GM23338 (cell line): ENCODE results near the gene C1QTNF7. TPM values are rescaled to one million over a fixed set of nuclear protein-coding genes. Genes with fewer than 3 reads are reported as not detected.
A peak's percentile ranks its signal among the peaks of the same experiment; 100 is the strongest.

Experiments used
- ATAC-seq: fragments of 200-7000 bp; cut with Tn5 transposase; 3 replicates; pipeline ENCODE4 v1.9.1; 2020
- DNase-seq: peaks from one replicate; pipeline ENCODE4 v3.0.0-alpha.2; 2015; ENCODE audit warnings: low spot score
- H2AFZ ChIP-seq: fragments of 200-600 bp; sonication (generic); 2 replicates; pipeline ENCODE4 v1.8.0; 2016; ENCODE audit warnings: antibody characterized with exemption, mild to moderate bottlenecking, moderate library complexity
- H3F3A ChIP-seq: fragments of 200-600 bp; sonication (generic); replicated peaks from 2 replicates; pipeline ENCODE4 v1.8.0; 2017; ENCODE audit warnings: antibody characterized with exemption, mixed run types, low read depth
- H3K27ac ChIP-seq: fragments of 200-600 bp; sonication (generic); 2 replicates; pipeline ENCODE4 v1.6.1; 2016; ENCODE audit warnings: low read depth
- H3K27me3 ChIP-seq: fragments of 200-600 bp; sonication (generic); 2 replicates; pipeline ENCODE4 v1.8.0; 2016; ENCODE audit warnings: mild to moderate bottlenecking, mixed run types, moderate library complexity; ENCODE audit not compliant: insufficient read depth
- H3K36me3 ChIP-seq: fragments of 200-600 bp; sonication (generic); 2 replicates; pipeline ENCODE4 v1.8.0; 2016; ENCODE audit warnings: mild to moderate bottlenecking; ENCODE audit not compliant: insufficient read depth
- H3K4me1 ChIP-seq: fragments of 200-600 bp; sonication (generic); 2 replicates; pipeline ENCODE4 v1.8.0; 2016; ENCODE audit warnings: mild to moderate bottlenecking, moderate library complexity; ENCODE audit not compliant: insufficient read depth
- H3K4me2 ChIP-seq: fragments of 200-600 bp; sonication (generic); 2 replicates; pipeline ENCODE4 v1.7.1; 2017; ENCODE audit warnings: mixed run types
- H3K4me3 ChIP-seq: fragments of 200-600 bp; sonication (generic); 2 replicates; pipeline ENCODE4 v1.6.1; 2016; ENCODE audit warnings: mixed run types
- H3K79me2 ChIP-seq: fragments of 200-600 bp; sonication (generic); replicated peaks from 2 replicates; pipeline ENCODE4 v1.8.0; 2017; ENCODE audit warnings: mild to moderate bottlenecking; ENCODE audit not compliant: insufficient read depth
- H3K9me2 ChIP-seq: fragments of 200-600 bp; sonication (generic); 2 replicates; pipeline ENCODE4 v1.8.0; 2017; ENCODE audit not compliant: insufficient read depth
- H4K20me1 ChIP-seq: fragments of 200-600 bp; sonication (generic); replicated peaks from 2 replicates; pipeline ENCODE4 v1.8.0; 2017; ENCODE audit warnings: mild to moderate bottlenecking; ENCODE audit not compliant: insufficient read depth
- H3K27ac Mint-ChIP-seq: 2 replicates; pipeline ENCODE4 v1.8.0; 2020; ENCODE audit warnings: inconsistent platforms, mild to moderate bottlenecking, moderate library complexity, mixed read lengths
- H3K27me3 Mint-ChIP-seq: 3 replicates; pipeline ENCODE4 v1.8.0; 2022; ENCODE audit warnings: low read depth, mild to moderate bottlenecking, moderate library complexity, mixed read lengths, inconsistent platforms; ENCODE audit not compliant: insufficient read depth, poor library complexity
- H3K36me3 Mint-ChIP-seq: 3 replicates; pipeline ENCODE4 v1.8.0; 2021; ENCODE audit warnings: low read depth, mild to moderate bottlenecking, inconsistent platforms, moderate library complexity, mixed read lengths
- H3K4me1 Mint-ChIP-seq: 3 replicates; pipeline ENCODE4 v1.8.0; 2020; ENCODE audit warnings: mild to moderate bottlenecking, inconsistent platforms, mixed read lengths
- H3K4me3 Mint-ChIP-seq: 3 replicates; pipeline ENCODE4 v1.8.0; 2021; ENCODE audit warnings: moderate library complexity, mild to moderate bottlenecking, inconsistent platforms, mixed read lengths
- H3K9me3 Mint-ChIP-seq: 3 replicates; pipeline ENCODE4 v1.8.0; 2020; ENCODE audit warnings: moderate library complexity, mild to moderate bottlenecking, inconsistent platforms, mixed read lengths
- CREB1 ChIP-seq: fragments of 250-450 bp; sonication (Bioruptor Pico); IDR thresholded peaks from 2 replicates; pipeline ENCODE4 v1.5.0; 2020; ENCODE audit warnings: low read depth, mild to moderate bottlenecking, moderate library complexity
- CTCF ChIP-seq, 2 experiments: fragments of 200-600 bp in 1 of 2; sonication (generic) in 1 of 2; conservative IDR thresholded peaks; 2 replicates each; pipeline versions ENCODE4 v1.5.1 to v1.6.1; 2016 to 2017; ENCODE audit warnings: antibody characterized with exemption in 2 of 2, low read depth in 2 of 2, mild to moderate bottlenecking in 2 of 2, moderate library complexity in 1 of 2
- ETS1 ChIP-seq: IDR thresholded peaks from 2 replicates; pipeline ENCODE4 v1.6.1; 2016; ENCODE audit warnings: antibody characterized with exemption
- EZH2 ChIP-seq: fragments of 200-600 bp; sonication (generic); IDR thresholded peaks from one replicate; pipeline ENCODE4 v1.8.0; 2017; ENCODE audit warnings: antibody characterized with exemption, mild to moderate bottlenecking, low read depth; ENCODE audit not compliant: unreplicated experiment
- EZH2phosphoT487 ChIP-seq: fragments of 200-600 bp; sonication (generic); IDR thresholded peaks from one replicate; pipeline ENCODE4 v1.8.1; 2018; ENCODE audit warnings: antibody characterized with exemption; ENCODE audit not compliant: unreplicated experiment
- JUNB ChIP-seq: IDR thresholded peaks from one replicate; pipeline ENCODE4 v1.6.1; 2016; ENCODE audit warnings: antibody characterized with exemption; ENCODE audit not compliant: unreplicated experiment
- NANOG ChIP-seq: IDR thresholded peaks from 2 replicates; pipeline ENCODE4 v1.6.1; 2016; ENCODE audit warnings: antibody characterized with exemption, borderline replicate concordance
- POLR2AphosphoS5 ChIP-seq: IDR thresholded peaks from 2 replicates; pipeline ENCODE4 v1.6.1; 2016; ENCODE audit warnings: antibody characterized with exemption, low read depth
- REST ChIP-seq: IDR thresholded peaks from one replicate; pipeline ENCODE4 v1.6.1; 2018; ENCODE audit warnings: antibody characterized with exemption; ENCODE audit not compliant: unreplicated experiment
- STAT1 ChIP-seq: IDR thresholded peaks from one replicate; pipeline ENCODE4 v1.6.1; 2016; ENCODE audit warnings: antibody characterized with exemption; ENCODE audit not compliant: unreplicated experiment
- ZNF114 ChIP-seq: fragments of 250-450 bp; sonication (Bioruptor Pico); IDR thresholded peaks from 2 replicates; pipeline ENCODE4 v1.5.0; 2020; ENCODE audit warnings: mild to moderate bottlenecking, moderate library complexity
- ZNF331 ChIP-seq: fragments of 250-450 bp; sonication (Bioruptor Pico); IDR thresholded peaks from 2 replicates; pipeline ENCODE4 v1.5.0; 2020; ENCODE audit warnings: low read depth, mild to moderate bottlenecking, moderate library complexity
- ZNF462 ChIP-seq: fragments of 250-450 bp; sonication (Bioruptor Pico); IDR thresholded peaks from 2 replicates; pipeline ENCODE4 v1.5.0; 2020; ENCODE audit warnings: mild to moderate bottlenecking, moderate library complexity
- polyA plus RNA-seq: library from polyadenylated mRNA; unstranded; fragments of >200 nt; fragmentation: Nextera tagmentation; extraction: Ambion mirVana; gene quantifications from 2 replicates; pipeline ENCODE4 v1.2.1, GENCODE V29; 2016
- total RNA-seq: library from RNA; depleted of rRNA; stranded (reverse); fragments of >200 nt; shearing (Covaris generic); gene quantifications from 2 replicates; pipeline ENCODE4 v1.2.3, GENCODE V29; 2014

C1QTNF7 gene
- total and polyA plus RNA-seq, 2 experiments from 2014 or later, result not detected

DNA sequence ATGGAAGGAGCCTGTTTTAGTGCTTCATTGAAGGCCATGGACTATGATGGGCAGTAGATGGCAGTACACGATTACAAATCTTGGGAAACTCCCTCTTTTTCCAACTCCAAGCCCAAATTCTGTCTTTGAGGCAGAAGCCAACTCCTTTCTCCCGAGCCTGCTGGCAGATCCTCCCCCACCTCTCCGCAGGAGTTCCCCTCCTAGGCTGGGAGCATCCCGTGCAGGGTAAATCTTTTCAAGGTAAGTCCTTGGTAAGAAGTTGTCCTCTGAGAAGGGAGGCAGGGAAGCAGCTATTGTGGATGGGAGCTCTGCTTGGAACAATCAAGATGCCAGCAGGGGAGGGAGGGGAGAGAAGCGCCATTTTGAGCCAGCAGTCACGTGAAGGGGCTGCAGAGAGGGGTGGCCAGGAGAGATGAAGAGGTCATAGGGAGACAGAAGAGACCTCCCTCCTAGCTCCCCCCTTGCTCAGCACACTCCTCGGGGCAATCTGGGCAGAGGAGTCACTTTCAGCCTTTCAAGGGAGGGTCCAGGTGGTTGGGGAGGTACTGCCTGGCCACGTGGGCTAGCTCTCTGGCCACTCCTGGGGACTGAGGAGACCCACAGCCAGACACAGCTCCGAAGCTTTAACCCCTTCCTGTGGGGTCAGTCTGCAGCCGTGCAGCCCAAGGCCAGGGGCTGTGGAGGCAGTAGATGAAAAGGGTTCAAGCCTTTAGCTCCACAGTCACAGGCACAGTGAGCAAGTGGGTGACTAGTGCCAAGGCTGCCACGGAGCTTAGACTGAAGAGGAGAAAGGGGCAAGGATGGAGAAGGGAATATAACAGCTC is 51.5 kb downstream of the C1QTNF7 start:
- peak overlapping the region; percentile 94 for H3K27ac Mint-ChIP-seq
- Histone ChIP-seq H4K20me1 (no peaks in the 10 kb centered on the region), H3K79me2 (no peaks in the 10 kb centered on the region; the same call in 1 of the 2 replicates), H3K4me2 (peak overlapping the region; percentile 61), H3K9me2 (no peaks in the 10 kb centered on the region), H3F3A (no peaks in the 10 kb centered on the region), H3K4me3 (peak overlapping the region; percentile 53), H3K4me1 (peaks cover 7% of the 10 kb centered on the region), H3K27ac (peak overlapping the region; percentile 90), H3K27me3 (no peaks in the 10 kb centered on the region), H3K36me3 (no peaks in the 10 kb centered on the region), H2AFZ (peak overlapping the region; percentile 43; the same call in 1 of the 2 replicates)
- peak overlapping the region; percentile 82 for H3K4me3 Mint-ChIP-seq
- no peaks in the 10 kb centered on the region for H3K27me3 Mint-ChIP-seq
- no peaks in the 10 kb centered on the region for H3K9me3 Mint-ChIP-seq
- H3K36me3 Mint-ChIP-seq, result peaks cover 15% of the 10 kb centered on the region
- peaks cover 11% of the 10 kb centered on the region for H3K4me1 Mint-ChIP-seq
- DNase-seq (peak; percentile 93), ATAC-seq (peak; percentile 92)
- TF ChIP-seq POLR2AphosphoS5, result peak; percentile 61
- no peak for TF ChIP-seq CREB1 (CRISPR knock-in tag)
- no peak for TF ChIP-seq EZH2phosphoT487
- TF ChIP-seq JUNB, result no peak
- no peak for TF ChIP-seq REST
- TF ChIP-seq ZNF462 (CRISPR knock-in tag), result no peak
- TF ChIP-seq STAT1, result no peak
- peak; percentile 10; the same call in 1 of the 2 replicates for TF ChIP-seq NANOG
- no peak for TF ChIP-seq EZH2
- peak; percentile 79 to 86 for TF ChIP-seq CTCF (conservative IDR thresholded peaks at IDR 0.05; ENCODE audit: low read depth in 2 of 2)
- no peak; the same call in 1 of the 2 replicates for TF ChIP-seq ETS1
- 0 out of 2 replicates have a peak, but pooled peaks have one; percentile 56 for TF ChIP-seq ZNF114 (CRISPR knock-in tag)
- TF ChIP-seq ZNF331, result no peak
